Measurements from ENCODE around the gene OCLN. TPM values are rescaled to one million over a fixed set of nuclear protein-coding genes. Genes with fewer than 3 reads are reported as not detected.
"Not testable (repeated sequence)": the region's sequence is repeated elsewhere in the genome, so short reads cannot be mapped to it uniquely, and the experiment has no call there.

The OCLN gene
- total RNA-seq, 2 donors from 2014 or later = 117 to 124 TPM

DNA sequence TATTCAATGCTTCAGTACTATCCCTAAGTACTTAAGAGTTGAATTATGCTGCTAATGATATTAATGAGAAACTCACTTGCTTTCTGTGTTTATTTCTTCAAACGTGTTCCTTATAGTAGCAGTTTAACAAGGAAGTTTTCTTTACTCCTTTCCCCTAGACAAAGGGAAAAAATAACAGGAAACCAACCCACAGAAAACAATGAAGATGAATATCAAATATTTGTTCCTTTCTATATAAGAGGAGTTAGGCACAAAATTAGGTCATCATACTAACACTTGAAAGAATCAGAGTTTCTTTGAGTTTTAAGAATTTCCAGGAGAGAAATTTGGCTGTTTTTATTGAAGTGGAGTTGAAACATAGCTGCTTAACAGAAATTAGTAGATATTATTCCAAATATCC, 15.4 kb upstream of the OCLN start:
- Histone ChIP-seq H3K27ac (ENCODE audit: low read depth, low read length) (no peak overlapping the region), H3K4me3 (ENCODE audit: low read length) (no peak overlapping the region), H3K9me3 (ENCODE audit: control insufficient read depth, low read length) (no peaks in the 10 kb centered on the region), H3K9ac (ENCODE audit: extremely low read depth, low read length, poor library complexity, severe bottlenecking) (no peak overlapping the region), H3K36me3 (ENCODE audit: control insufficient read depth, insufficient read depth, low read length) (no peaks in the 10 kb centered on the region), H3K4me1 (ENCODE audit: control insufficient read depth, insufficient read depth, low read length) (no peaks in the 10 kb centered on the region), H3K27me3 (ENCODE audit: control insufficient read depth, insufficient read depth, low read length, poor library complexity, severe bottlenecking) (no peaks in the 10 kb centered on the region)
- TF ChIP-seq, protein P1, sequence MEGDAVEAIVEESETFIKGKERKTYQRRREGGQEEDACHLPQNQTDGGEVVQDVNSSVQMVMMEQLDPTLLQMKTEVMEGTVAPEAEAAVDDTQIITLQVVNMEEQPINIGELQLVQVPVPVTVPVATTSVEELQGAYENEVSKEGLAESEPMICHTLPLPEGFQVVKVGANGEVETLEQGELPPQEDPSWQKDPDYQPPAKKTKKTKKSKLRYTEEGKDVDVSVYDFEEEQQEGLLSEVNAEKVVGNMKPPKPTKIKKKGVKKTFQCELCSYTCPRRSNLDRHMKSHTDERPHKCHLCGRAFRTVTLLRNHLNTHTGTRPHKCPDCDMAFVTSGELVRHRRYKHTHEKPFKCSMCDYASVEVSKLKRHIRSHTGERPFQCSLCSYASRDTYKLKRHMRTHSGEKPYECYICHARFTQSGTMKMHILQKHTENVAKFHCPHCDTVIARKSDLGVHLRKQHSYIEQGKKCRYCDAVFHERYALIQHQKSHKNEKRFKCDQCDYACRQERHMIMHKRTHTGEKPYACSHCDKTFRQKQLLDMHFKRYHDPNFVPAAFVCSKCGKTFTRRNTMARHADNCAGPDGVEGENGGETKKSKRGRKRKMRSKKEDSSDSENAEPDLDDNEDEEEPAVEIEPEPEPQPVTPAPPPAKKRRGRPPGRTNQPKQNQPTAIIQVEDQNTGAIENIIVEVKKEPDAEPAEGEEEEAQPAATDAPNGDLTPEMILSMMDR (conservative IDR thresholded peaks at IDR 0.05) = no peak
- H3K4me3 Mint-ChIP-seq = no peak overlapping the region
- 67% methylated on average over 1 of the region's 1 CpG; no CpG with 5 or more reads in 1 of the 2 experiments for WGBS, 2 experiments (ENCODE audit: insufficient coverage in 1 of 2, insufficient read length in 1 of 2)
- no peaks in the 10 kb centered on the region for H3K27me3 Mint-ChIP-seq (ENCODE audit: insufficient read depth)
- no peaks in the 10 kb centered on the region for H3K36me3 Mint-ChIP-seq (ENCODE audit: low read depth)
- no peak overlapping the region for H3K27ac Mint-ChIP-seq
- no peaks in the 10 kb centered on the region for H3K4me1 Mint-ChIP-seq
- no peak for DNase-seq
- no peaks in the 10 kb centered on the region for H3K9me3 Mint-ChIP-seq

DNA sequence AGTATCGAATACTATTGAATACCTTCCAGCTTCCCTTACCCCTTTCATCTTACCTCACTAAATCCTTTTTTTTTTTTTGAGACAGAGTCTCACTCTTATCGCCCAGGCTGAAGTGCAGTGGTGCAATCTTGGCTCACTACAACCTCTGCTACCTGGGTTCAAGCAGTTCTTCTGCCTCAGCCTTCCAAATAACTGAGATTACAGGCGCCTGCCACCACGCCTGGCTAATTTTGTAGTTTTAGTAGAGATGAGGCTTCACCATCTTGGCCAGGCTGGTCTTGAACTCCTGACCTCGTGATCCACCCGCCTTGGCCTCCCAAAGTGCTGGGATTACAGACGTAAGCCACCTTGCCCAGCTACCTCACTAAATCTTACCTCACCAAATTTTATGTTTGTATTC, 14.3 kb upstream of the OCLN start:
- 90 to 94% methylated on average over 5 to 7 of the region's 7 CpGs for WGBS, 2 experiments (ENCODE audit: insufficient coverage in 1 of 2, insufficient read length in 1 of 2)
- H3K4me1 ChIP-seq (ENCODE audit: control insufficient read depth, insufficient read depth, low read length); H3K4me3 ChIP-seq (ENCODE audit: low read length); H3K36me3 Mint-ChIP-seq (ENCODE audit: low read depth); DNase-seq; H3K9ac ChIP-seq (ENCODE audit: extremely low read depth, low read length, poor library complexity, severe bottlenecking); H3K9me3 ChIP-seq (ENCODE audit: control insufficient read depth, low read length); H3K27me3 Mint-ChIP-seq (ENCODE audit: insufficient read depth); H3K4me1 Mint-ChIP-seq; H3K27ac ChIP-seq (ENCODE audit: low read depth, low read length); H3K36me3 ChIP-seq (ENCODE audit: control insufficient read depth, insufficient read depth, low read length); H3K4me3 Mint-ChIP-seq; H3K9me3 Mint-ChIP-seq; H3K27me3 ChIP-seq (ENCODE audit: control insufficient read depth, insufficient read depth, low read length, poor library complexity, severe bottlenecking); H3K27ac Mint-ChIP-seq: not testable (repeated sequence)

DNA sequence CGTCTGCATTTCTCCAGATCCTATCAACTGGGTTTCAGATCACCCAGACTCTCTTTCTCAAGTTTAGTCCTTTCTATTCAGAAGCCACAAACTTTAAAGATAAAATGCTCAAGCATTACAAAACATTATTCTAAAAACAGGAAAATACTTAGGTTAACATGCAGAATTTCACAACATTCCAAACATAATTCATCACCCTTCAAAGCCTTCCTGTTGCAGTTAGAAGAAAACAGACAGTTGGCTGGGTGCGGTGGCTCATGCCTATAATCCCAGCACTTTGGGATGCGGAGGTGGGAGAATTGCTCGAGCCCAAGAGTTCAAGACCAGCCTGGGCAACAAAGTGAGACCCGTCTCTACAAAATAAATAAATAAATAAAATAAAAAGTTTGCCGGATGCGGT, 7.7 kb upstream of the OCLN start:
- Histone ChIP-seq H3K9ac (ENCODE audit: extremely low read depth, low read length, poor library complexity, severe bottlenecking) (no peak overlapping the region), H3K27ac (ENCODE audit: low read depth, low read length) (no peak overlapping the region), H3K4me3 (ENCODE audit: low read length) (no peak overlapping the region), H3K4me1 (ENCODE audit: control insufficient read depth, insufficient read depth, low read length) (no peaks in the 10 kb centered on the region), H3K36me3 (ENCODE audit: control insufficient read depth, insufficient read depth, low read length) (no peaks in the 10 kb centered on the region), H3K9me3 (ENCODE audit: control insufficient read depth, low read length) (no peaks in the 10 kb centered on the region), H3K27me3 (ENCODE audit: control insufficient read depth, insufficient read depth, low read length, poor library complexity, severe bottlenecking) (no peaks in the 10 kb centered on the region)
- H3K9me3 Mint-ChIP-seq = no peaks in the 10 kb centered on the region
- peak; percentile 38 for DNase-seq
- no peaks in the 10 kb centered on the region for H3K36me3 Mint-ChIP-seq (ENCODE audit: low read depth)
- no peak overlapping the region for H3K27ac Mint-ChIP-seq
- H3K4me1 Mint-ChIP-seq = peaks cover 6% of the 10 kb centered on the region
- no peak overlapping the region for H3K4me3 Mint-ChIP-seq
- WGBS, 2 experiments (ENCODE audit: insufficient coverage in 1 of 2, insufficient read length in 1 of 2) = 96 to 100% methylated on average over 4 to 6 of the region's 7 CpGs
- TF ChIP-seq, protein P1 (conservative IDR thresholded peaks at IDR 0.05) = no peak
- no peaks in the 10 kb centered on the region for H3K27me3 Mint-ChIP-seq (ENCODE audit: insufficient read depth)

DNA sequence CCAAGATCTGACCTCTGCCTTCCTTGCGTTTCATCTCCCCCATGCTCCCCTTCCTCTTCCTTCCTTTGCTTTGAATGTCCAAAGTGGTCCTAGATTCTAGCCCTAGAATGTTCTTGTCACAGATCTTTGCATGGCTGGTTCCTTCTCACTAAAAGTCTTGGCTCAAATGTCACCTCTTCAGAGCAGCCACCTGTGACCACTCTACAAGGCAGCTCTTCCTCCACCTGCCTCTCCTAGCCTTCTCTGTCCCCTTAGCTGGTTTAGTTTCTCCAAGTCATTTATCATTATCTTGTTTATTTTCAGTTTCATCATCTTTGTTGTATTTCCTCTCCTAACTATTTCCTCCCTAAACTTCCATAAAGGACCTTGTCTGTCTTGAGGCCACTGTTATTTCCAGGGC, 7.1 kb upstream of the OCLN start:
- H3K4me1 Mint-ChIP-seq = peaks cover 6% of the 10 kb centered on the region
- no peaks in the 10 kb centered on the region for H3K36me3 Mint-ChIP-seq (ENCODE audit: low read depth)
- Histone ChIP-seq H3K36me3 (ENCODE audit: control insufficient read depth, insufficient read depth, low read length) (no peaks in the 10 kb centered on the region), H3K4me3 (ENCODE audit: low read length) (no peak overlapping the region), H3K9ac (ENCODE audit: extremely low read depth, low read length, poor library complexity, severe bottlenecking) (no peak overlapping the region), H3K4me1 (ENCODE audit: control insufficient read depth, insufficient read depth, low read length) (no peaks in the 10 kb centered on the region), H3K27ac (ENCODE audit: low read depth, low read length) (no peak overlapping the region), H3K27me3 (ENCODE audit: control insufficient read depth, insufficient read depth, low read length, poor library complexity, severe bottlenecking) (peaks cover under 1% of the 10 kb centered on the region), H3K9me3 (ENCODE audit: control insufficient read depth, low read length) (no peaks in the 10 kb centered on the region)
- H3K4me3 Mint-ChIP-seq = no peak overlapping the region
- DNase-seq = peak; percentile 20
- WGBS, 2 experiments (ENCODE audit: insufficient coverage in 1 of 2, insufficient read length in 1 of 2) = 95 to 100% methylated on average over 1 of the region's 1 CpG
- no peaks in the 10 kb centered on the region for H3K9me3 Mint-ChIP-seq
- no peak overlapping the region for H3K27ac Mint-ChIP-seq
- TF ChIP-seq, protein P1 (conservative IDR thresholded peaks at IDR 0.05) = no peak
- no peaks in the 10 kb centered on the region for H3K27me3 Mint-ChIP-seq (ENCODE audit: insufficient read depth)
